ENCODE results near the gene EPHX1.
"Not testable (repeated sequence)": the region's sequence is repeated elsewhere in the genome, so short reads cannot be mapped to it uniquely, and the experiment has no call there.

The EPHX1 gene

GRCh38 chr1:225817611-225818061 is 7.7 kb downstream of the EPHX1 start:
- no peak for DNase-seq

DNA sequence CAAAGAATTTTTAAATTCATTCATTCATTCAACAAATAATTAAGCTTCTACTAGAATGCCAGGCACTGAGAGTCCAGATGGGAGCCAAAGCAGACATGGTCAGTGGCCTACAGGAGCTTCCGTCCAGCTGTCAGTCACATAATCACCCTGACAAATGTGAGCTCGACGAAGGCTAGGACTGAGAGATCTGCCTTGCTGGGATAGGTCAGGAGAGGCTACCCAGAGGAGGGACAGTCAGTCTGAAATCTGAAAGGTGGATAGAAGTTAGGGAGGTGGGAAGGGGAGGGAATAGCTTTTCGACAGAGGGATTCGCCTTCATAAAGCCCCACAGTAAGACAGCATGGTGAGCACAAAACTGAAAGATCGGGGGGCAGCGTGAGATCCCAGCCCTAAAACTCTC is 8.3 kb downstream of the EPHX1 start:
- DNase-seq = no peak

GRCh38 chr1:225819346-225820192 is 9.6 kb downstream of the EPHX1 start:
- no peak for DNase-seq

DNA sequence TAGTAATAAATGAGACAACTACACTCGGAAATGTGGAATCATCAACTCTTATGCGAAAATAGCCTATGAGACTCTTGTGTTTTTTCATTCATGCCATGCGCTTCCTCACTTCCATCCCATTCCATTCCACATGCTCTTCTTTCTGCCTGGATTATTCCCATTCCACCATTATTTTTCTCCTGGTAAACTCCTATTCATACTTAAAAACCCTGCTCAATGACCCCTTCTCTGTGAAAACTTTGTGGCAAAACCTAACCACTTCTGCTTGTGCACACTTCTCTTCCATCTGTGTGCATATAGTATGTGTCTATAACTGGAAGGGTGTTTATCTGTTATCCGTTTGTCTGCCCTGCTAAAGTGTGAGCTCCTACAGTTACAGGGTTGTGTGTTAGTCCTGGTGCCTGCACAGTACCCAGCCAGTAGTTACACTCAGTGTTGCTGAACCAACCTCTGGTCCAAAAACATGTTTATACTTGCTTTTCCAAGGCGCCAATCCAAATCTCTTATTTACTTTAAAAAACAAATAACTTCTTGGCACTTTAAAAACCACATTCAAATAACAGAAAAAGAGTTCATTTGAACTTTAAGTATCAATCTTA is 10.7 kb downstream of the EPHX1 start:
- no peak for DNase-seq

DNA sequence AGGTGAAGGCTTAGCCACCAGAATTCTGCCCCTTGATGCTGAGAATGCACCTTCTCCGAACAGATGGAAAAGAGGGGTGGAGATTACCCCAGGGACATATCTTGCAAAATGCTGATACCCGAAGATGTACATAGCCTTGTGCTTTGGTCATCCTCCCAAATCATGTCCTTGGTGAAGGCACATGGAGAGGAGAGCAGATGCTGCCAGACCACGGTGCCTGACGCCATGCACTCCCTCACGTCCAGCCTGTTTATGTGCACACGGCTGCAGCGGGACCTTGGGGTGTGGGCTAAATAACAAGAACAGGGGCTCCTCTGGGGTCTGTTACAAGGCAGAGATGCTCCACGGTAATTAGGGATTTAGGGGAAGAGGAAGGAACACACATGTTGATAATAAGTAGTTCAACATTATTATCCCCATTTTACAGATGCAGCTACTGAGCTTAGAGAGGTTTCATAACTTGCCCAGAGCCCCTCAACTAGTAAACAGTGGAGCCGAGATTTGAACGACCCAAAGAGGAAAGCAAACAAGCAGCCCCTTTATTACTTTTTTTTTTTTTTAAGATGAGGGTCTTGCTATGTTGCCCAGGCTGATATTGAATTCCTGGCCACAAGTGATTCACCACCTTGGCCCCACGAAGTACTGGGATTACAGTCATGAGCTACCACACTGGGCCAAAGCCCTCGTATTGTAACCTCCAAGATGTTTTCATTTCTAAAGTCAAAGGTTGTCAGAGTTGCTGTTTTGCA is 12.9 kb downstream of the EPHX1 start:
- DNase-seq = no peak

- no peak for DNase-seq
Measured at GRCh38 chr1:225823811-225824261, 13.9 kb downstream of the EPHX1 start.

DNA sequence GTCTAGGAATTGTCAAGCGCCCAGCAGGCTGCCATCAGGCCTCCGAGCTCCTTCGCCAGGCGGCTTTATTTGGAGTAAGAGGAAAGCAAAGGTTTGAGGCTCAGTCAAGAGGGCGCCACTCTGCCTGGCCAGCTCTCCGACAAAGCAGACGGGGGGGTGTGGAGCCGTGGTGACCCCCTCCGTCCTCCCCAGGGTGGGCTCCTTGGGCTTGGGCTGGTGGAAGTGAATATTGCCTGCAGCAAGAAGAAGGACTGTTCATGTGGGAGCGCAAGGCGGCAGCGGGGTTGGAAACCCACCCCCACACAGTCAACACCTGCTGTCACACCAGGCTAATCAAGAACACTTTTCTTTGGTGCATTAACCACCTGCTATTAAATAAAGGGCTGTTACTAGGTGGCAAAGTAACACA is 14.6 kb downstream of the EPHX1 start:
- no peak for DNase-seq

- DNase-seq = no peak
Measured at GRCh38 chr1:225825078-225825477, 15.2 kb downstream of the EPHX1 start.

DNA sequence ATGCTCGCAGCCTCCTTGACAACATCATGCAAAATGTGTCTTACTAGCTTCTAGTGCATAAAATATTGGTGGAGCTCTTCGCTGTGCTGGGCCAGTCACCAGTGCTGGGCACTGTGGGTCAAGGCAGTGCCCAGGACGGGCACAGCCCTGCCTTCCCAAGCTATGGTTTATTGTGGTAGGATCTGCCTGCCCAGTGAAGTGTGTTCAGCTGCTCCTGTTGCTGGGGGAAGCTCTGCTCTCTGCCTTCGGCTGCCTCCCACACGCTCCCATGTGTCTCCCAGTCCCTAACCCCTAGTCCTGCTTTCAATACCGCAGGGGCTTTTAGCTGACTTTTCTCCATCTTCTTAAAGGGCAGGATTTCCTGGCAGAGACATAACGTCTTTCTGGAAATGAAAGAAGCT is 15.7 kb downstream of the EPHX1 start:
- DNase-seq = no peak

- DNase-seq = no peak
Measured at GRCh38 chr1:225827076-225827475, 17.2 kb downstream of the EPHX1 start.

- DNase-seq = no peak
Measured at GRCh38 chr1:225828706-225829345, 18.9 kb downstream of the EPHX1 start.

- no peak for DNase-seq
Measured at GRCh38 chr1:225830841-225831240, 20.9 kb downstream of the EPHX1 start.

- no peak for DNase-seq
Measured at GRCh38 chr1:225834417-225835329, 24.7 kb downstream of the EPHX1 start.

DNA sequence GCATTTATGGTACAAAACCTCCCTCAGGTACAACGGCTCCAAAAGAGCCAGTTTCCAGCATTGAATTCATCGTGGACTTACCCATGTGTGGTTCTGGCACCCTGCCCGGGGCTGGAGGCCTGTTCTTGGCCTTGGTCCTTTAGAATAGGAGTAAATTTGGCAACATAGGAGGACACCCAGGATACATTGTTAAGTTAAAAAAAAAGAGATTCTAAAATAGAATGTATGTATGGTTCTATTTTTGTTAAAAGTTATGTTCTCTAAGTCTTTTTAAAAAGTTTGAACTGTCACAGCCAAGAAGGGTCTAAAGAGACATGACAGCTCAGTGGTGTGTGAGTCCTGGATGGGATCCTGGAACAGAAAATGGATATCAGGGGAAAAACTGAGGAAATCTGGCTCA is 25.9 kb downstream of the EPHX1 start:
- no peak for DNase-seq

DNA sequence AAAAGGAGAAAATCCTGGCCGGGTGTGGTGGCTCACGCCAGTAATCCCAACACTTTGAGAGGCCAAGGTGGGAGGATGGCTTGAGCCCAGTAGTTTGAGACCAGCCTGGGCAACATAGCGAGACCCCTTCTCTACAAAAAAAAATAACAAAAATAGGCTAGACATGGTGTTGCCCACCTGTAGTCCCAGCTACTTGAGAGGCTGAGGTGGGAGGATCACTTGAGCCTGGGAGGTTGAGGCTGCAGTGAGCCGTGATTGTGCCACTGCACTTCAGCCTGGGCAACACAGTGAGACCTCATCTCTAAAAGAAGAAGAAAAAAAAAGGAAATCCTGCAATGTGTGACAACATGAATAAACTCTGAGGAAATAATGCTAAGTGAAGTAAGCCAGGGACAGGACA is 26.4 kb downstream of the EPHX1 start:
- not testable (repeated sequence) for DNase-seq

DNA sequence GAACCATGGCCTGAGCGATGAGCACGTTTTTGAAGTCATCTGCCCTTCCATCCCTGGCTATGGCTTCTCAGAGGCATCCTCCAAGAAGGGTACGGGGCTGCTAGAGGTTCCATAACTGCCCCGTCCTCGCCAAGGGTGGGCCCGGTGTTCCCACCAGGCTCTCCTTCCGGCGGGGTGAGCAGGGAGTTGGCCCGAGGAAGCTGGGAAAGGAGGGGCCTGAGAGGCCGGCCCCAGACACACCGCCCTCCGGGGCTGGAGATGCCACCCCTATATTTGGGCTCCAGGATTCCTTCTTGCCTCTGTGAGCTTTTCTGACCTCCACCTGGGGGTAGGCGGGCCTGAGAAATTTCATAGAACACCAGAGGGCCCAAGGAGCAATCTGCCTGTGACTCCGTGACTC is 28.9 kb downstream of the EPHX1 start:
- DNase-seq = no peak

DNA sequence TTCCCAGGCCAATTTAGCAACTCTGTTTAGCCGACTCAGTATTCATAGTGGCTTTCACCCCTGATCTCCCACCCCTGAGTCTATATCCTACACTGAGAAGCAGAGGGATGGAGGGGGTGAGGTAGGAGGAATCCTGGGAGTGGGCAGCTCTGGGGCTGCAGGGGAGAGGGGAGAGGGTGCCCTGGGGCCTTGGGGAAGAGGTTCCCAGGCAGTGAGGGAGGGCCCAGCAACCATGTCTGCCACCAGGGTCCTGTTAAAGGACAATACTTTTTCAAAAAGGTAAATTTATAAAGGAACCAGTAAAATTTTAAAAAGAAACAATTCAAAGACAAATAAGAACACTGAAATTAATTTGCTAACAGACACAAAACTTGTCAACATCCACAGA is 30.3 kb downstream of the EPHX1 start:
- no peak for DNase-seq

DNA sequence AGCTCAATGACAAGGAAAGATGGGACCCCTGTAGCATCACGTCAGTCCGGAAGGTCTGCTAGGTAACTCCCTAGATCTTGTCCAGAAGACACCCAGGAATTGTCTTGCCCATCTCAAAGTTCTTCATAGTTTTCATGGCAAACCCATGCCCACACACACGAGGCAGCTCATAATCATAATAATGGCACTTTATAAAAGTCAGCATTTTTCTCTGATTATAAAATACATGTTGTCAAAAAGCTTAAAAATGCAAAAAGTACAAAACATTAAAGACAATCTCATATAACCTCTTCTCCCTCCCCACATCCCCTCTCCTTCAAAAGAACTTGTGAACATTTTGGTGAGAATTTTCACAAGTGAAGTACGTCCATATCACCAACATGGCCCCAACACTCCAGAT is 30.8 kb downstream of the EPHX1 start:
- no peak for DNase-seq

- DNase-seq = no peak
Measured at GRCh38 chr1:225842074-225842473, 32.1 kb downstream of the EPHX1 start.

- DNase-seq = no peak
Measured at GRCh38 chr1:225842788-225843425, 33.0 kb downstream of the EPHX1 start.

DNA sequence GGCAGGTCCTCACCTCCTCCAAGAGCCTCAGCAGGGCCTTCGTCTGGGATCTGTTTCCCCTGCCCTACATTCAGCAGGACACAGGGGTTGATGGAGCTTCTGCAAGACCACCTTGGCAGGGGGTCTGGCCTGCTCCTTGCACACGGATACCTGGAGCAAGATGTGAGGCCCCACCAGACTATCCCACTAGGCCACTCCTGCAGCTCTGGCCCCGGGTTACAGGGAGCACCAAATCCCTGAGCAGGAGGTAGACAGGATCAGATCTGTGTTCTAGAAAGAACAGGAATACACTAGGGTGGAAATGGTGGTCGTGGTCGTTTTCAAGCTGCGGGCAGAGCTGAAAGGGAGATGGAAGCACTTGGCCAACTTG is 33.5 kb downstream of the EPHX1 start:
- DNase-seq = no peak

All from activated naive CD4-positive, alpha-beta T cell (primary cell).